ENCODE data around the gene MINDY4.

MINDY4 gene

GRCh38 chr7:30870821-30871518 is 99.8 kb downstream of the MINDY4 start:
- no peaks in the 10 kb centered on the region for H3K27me3 ChIP-seq (ENCODE audit: control insufficient read depth, insufficient read depth, low read length)
- H3K36me3 ChIP-seq (ENCODE audit: control insufficient read depth, insufficient read depth, low read length): no peaks in the 10 kb centered on the region
- no peak overlapping the region for H3K9ac ChIP-seq (ENCODE audit: low read length)
- H3K4me3 ChIP-seq (ENCODE audit: low read length): no peak overlapping the region
- no peaks in the 10 kb centered on the region for H3K9me3 ChIP-seq (ENCODE audit: control insufficient read depth, low read length)
- H3K4me1 ChIP-seq (ENCODE audit: control insufficient read depth, insufficient read depth, low read length): no peaks in the 10 kb centered on the region

GRCh38 chr7:30871655-30872054 is 100.4 kb downstream of the MINDY4 start:
- Histone ChIP-seq H3K27me3 (ENCODE audit: control insufficient read depth, insufficient read depth, low read length) (no peaks in the 10 kb centered on the region), H3K36me3 (ENCODE audit: control insufficient read depth, insufficient read depth, low read length) (no peaks in the 10 kb centered on the region), H3K4me3 (ENCODE audit: low read length) (no peak overlapping the region), H3K9ac (ENCODE audit: low read length) (no peak overlapping the region), H3K4me1 (ENCODE audit: control insufficient read depth, insufficient read depth, low read length) (no peaks in the 10 kb centered on the region), H3K9me3 (ENCODE audit: control insufficient read depth, low read length) (no peaks in the 10 kb centered on the region)

GRCh38 chr7:30873207-30873606 is 102.0 kb downstream of the MINDY4 start:
- Histone ChIP-seq H3K4me1 (ENCODE audit: control insufficient read depth, insufficient read depth, low read length) (no peaks in the 10 kb centered on the region), H3K36me3 (ENCODE audit: control insufficient read depth, insufficient read depth, low read length) (no peaks in the 10 kb centered on the region), H3K9ac (ENCODE audit: low read length) (no peak overlapping the region), H3K9me3 (ENCODE audit: control insufficient read depth, low read length) (no peaks in the 10 kb centered on the region), H3K4me3 (ENCODE audit: low read length) (no peak overlapping the region), H3K27me3 (ENCODE audit: control insufficient read depth, insufficient read depth, low read length) (no peaks in the 10 kb centered on the region)

GRCh38 chr7:30873656-30874055 is 102.4 kb downstream of the MINDY4 start:
- Histone ChIP-seq H3K4me3 (ENCODE audit: low read length) (no peak overlapping the region), H3K36me3 (ENCODE audit: control insufficient read depth, insufficient read depth, low read length) (no peaks in the 10 kb centered on the region), H3K9ac (ENCODE audit: low read length) (no peak overlapping the region), H3K4me1 (ENCODE audit: control insufficient read depth, insufficient read depth, low read length) (no peaks in the 10 kb centered on the region), H3K27me3 (ENCODE audit: control insufficient read depth, insufficient read depth, low read length) (no peaks in the 10 kb centered on the region), H3K9me3 (ENCODE audit: control insufficient read depth, low read length) (no peaks in the 10 kb centered on the region)

- Histone ChIP-seq H3K9me3 (ENCODE audit: control insufficient read depth, low read length) (no peaks in the 10 kb centered on the region), H3K4me1 (ENCODE audit: control insufficient read depth, insufficient read depth, low read length) (no peaks in the 10 kb centered on the region), H3K36me3 (ENCODE audit: control insufficient read depth, insufficient read depth, low read length) (no peaks in the 10 kb centered on the region), H3K27me3 (ENCODE audit: control insufficient read depth, insufficient read depth, low read length) (no peaks in the 10 kb centered on the region), H3K4me3 (ENCODE audit: low read length) (no peak overlapping the region), H3K9ac (ENCODE audit: low read length) (no peak overlapping the region)
These were observed 103.6 kb downstream of the MINDY4 start for GRCh38 chr7:30874656-30875302.

- Histone ChIP-seq H3K9me3 (ENCODE audit: control insufficient read depth, low read length) (no peaks in the 10 kb centered on the region), H3K36me3 (ENCODE audit: control insufficient read depth, insufficient read depth, low read length) (no peaks in the 10 kb centered on the region), H3K4me1 (ENCODE audit: control insufficient read depth, insufficient read depth, low read length) (no peaks in the 10 kb centered on the region), H3K4me3 (ENCODE audit: low read length) (no peak overlapping the region), H3K27me3 (ENCODE audit: control insufficient read depth, insufficient read depth, low read length) (no peaks in the 10 kb centered on the region), H3K9ac (ENCODE audit: low read length) (no peak overlapping the region)
These were observed 106.0 kb downstream of the MINDY4 start for GRCh38 chr7:30877015-30877769.

- no peaks in the 10 kb centered on the region for H3K9me3 ChIP-seq (ENCODE audit: control insufficient read depth, low read length)
- no peaks in the 10 kb centered on the region for H3K4me1 ChIP-seq (ENCODE audit: control insufficient read depth, insufficient read depth, low read length)
- no peaks in the 10 kb centered on the region for H3K27me3 ChIP-seq (ENCODE audit: control insufficient read depth, insufficient read depth, low read length)
- no peak overlapping the region for H3K4me3 ChIP-seq (ENCODE audit: low read length)
- H3K9ac ChIP-seq (ENCODE audit: low read length): no peak overlapping the region
- H3K36me3 ChIP-seq (ENCODE audit: control insufficient read depth, insufficient read depth, low read length): no peaks in the 10 kb centered on the region
These were observed 106.8 kb downstream of the MINDY4 start for GRCh38 chr7:30877993-30878392.

- Histone ChIP-seq H3K9ac (ENCODE audit: low read length) (no peak overlapping the region), H3K36me3 (ENCODE audit: control insufficient read depth, insufficient read depth, low read length) (no peaks in the 10 kb centered on the region), H3K4me3 (ENCODE audit: low read length) (no peak overlapping the region), H3K27me3 (ENCODE audit: control insufficient read depth, insufficient read depth, low read length) (no peaks in the 10 kb centered on the region), H3K9me3 (ENCODE audit: control insufficient read depth, low read length) (no peaks in the 10 kb centered on the region), H3K4me1 (ENCODE audit: control insufficient read depth, insufficient read depth, low read length) (no peaks in the 10 kb centered on the region)
These were observed 108.2 kb downstream of the MINDY4 start for GRCh38 chr7:30879139-30880124.

GRCh38 chr7:30880125-30880720 is 109.0 kb downstream of the MINDY4 start:
- no peaks in the 10 kb centered on the region for H3K4me1 ChIP-seq (ENCODE audit: control insufficient read depth, insufficient read depth, low read length)
- no peak overlapping the region for H3K4me3 ChIP-seq (ENCODE audit: low read length)
- H3K27me3 ChIP-seq (ENCODE audit: control insufficient read depth, insufficient read depth, low read length): no peaks in the 10 kb centered on the region
- no peaks in the 10 kb centered on the region for H3K36me3 ChIP-seq (ENCODE audit: control insufficient read depth, insufficient read depth, low read length)
- H3K9me3 ChIP-seq (ENCODE audit: control insufficient read depth, low read length): no peaks in the 10 kb centered on the region
- H3K9ac ChIP-seq (ENCODE audit: low read length): no peak overlapping the region

GRCh38 chr7:30880941-30881340 is 109.7 kb downstream of the MINDY4 start:
- H3K4me1 ChIP-seq (ENCODE audit: control insufficient read depth, insufficient read depth, low read length): no peaks in the 10 kb centered on the region
- H3K4me3 ChIP-seq (ENCODE audit: low read length): no peak overlapping the region
- H3K27me3 ChIP-seq (ENCODE audit: control insufficient read depth, insufficient read depth, low read length): no peaks in the 10 kb centered on the region
- H3K9ac ChIP-seq (ENCODE audit: low read length): no peak overlapping the region
- no peaks in the 10 kb centered on the region for H3K9me3 ChIP-seq (ENCODE audit: control insufficient read depth, low read length)
- H3K36me3 ChIP-seq (ENCODE audit: control insufficient read depth, insufficient read depth, low read length): no peaks in the 10 kb centered on the region

GRCh38 chr7:30881448-30881847 is 110.2 kb downstream of the MINDY4 start:
- no peaks in the 10 kb centered on the region for H3K36me3 ChIP-seq (ENCODE audit: control insufficient read depth, insufficient read depth, low read length)
- H3K4me3 ChIP-seq (ENCODE audit: low read length): no peak overlapping the region
- no peaks in the 10 kb centered on the region for H3K9me3 ChIP-seq (ENCODE audit: control insufficient read depth, low read length)
- no peak overlapping the region for H3K9ac ChIP-seq (ENCODE audit: low read length)
- H3K27me3 ChIP-seq (ENCODE audit: control insufficient read depth, insufficient read depth, low read length): no peaks in the 10 kb centered on the region
- H3K4me1 ChIP-seq (ENCODE audit: control insufficient read depth, insufficient read depth, low read length): no peaks in the 10 kb centered on the region
